Measurements from ENCODE around the gene HS6ST3.

HS6ST3 gene

DNA sequence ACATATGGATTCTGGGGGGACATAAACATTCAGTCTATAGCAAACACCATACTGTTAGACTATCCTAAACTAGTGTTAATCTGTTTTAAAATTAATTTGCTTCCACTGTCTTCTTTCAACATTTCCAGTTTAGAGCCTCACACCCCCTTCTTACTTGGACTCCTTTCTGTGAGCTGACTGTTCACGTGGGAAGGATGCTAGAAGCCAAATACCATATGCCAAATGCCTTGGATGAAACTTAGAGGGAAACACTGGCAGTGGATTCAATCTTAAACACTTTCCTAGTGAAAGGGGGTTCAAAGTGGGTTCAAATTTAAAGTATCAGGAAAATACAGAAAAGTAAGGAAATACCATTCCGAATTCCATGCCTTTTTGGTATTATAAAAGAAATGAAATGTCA, 113.6 kb downstream of the HS6ST3 start:
- DNase-seq = no peak

DNA sequence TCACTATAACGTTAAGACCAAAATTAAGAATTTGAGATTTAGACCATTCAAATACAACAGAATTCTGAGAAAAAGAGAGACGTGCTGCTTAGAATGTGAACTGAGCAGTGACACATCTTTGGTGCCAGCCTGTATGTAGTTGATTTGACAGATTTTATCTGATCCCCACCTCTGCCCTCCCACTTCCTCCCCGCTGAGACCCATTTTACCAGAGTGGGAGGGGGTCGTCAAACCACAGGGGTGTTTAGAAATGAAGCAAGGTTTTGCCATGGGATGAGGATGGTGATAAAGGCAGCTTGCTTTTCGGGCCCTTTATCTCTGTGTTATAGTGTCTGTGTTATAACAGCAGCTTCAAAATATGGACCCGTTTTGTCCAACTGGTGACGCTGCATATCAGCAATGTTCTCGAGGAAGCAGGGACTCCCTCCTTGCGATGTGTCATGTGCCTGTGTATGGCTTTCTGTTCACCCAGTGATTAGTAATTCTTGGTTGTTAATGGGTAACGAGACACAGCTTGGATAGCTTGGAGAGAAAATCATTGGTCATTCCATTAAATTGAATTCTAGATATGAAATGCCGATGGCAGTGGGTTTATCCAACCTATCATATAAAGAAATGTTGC, 125.0 kb downstream of the HS6ST3 start:
- DNase-seq = no peak

DNA sequence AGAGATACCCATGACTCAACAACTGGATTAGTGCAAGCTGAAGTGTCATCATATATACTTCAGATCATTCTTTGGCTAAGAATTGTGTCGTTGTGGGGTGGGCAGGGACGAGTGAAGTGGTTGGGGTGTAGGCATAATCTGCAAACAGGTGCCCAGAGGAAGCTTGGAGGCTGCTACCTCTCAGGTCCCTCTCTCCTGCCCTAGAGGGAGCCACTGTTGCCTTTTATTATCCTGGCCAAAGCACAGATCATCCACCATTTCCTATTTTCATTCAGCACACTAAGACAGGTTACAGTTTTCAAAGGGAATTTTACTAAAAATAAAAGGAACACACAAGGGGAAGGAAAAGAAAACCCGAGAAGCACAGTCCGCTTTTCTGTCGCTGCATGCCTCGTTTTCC, 126.6 kb downstream of the HS6ST3 start:
- DNase-seq = no peak

DNA sequence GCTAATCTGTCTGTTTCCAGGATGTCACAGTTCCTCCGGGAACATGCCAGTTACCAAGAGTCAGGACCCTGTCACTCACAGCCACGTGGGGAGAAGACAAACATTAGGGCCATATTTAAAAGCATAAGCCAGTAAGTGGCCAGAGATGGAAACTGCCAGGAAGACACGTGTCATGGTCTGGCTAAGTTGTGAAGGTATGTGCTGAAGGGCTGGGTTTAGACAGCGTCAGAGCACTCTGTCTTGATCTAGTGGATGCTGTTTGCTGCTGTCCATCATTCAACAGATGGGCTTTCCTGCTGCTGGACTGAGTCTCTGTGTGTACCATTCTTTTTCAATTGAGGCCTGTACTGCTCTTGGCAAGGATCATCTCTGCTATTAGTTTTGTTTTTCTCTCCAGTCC, 128.6 kb downstream of the HS6ST3 start:
- DNase-seq = no peak

DNA sequence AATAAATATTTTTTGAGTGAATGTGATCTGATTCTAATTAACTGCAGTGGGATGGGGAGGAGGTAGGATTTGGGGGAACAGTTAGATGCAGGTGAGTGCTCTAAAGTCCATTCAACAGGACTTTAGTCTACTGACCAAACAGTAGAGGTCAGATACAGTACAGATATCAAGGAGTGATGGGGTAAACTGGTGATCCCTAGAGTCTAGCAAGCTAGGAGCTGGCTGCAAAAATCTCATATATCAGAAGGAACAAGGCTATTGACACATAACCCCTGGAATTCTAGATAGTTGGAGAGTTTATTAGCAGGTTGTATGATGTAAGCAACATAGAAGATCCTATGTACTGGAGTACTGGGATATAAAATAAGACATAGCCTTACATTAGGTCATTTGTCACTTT, 131.6 kb downstream of the HS6ST3 start:
- no peak for DNase-seq

DNA sequence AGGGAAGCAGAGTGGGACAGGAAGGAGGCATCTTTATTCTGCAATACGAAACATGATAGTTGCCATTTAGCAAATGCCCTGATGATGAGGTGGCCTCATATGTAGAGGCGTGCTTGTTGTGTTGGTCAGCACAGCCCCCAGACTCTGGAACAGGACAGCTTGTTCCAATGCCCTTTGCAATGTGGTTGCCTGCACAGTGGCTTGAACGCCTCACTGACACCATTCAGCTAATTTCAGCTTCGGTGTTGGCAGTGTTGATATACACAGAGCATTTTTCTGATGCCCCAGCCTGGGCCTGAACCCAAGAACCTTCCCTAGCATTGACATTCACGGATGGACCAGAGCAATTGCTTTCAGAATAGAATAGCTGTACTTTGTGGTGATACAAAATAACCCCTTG, 133.3 kb downstream of the HS6ST3 start:
- DNase-seq = no peak

DNA sequence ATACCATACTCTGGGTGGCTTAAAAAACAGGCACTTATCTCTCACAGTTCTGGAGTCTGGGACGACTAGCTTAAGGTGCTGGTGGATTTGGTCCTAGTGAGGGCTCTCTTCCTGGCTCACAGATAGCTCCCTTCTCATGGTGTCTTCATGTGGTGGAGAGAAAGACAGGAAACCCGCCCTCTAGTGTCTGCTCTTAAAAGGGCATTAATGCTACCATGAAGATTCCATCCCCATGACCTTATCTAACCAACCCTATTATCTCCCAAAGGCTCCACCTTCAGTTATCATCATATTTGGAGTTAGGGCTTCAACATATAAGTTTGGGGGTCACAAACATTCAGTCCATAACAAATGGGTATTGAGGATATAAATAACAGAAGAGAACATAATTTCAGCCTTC, 139.4 kb downstream of the HS6ST3 start:
- no peak for DNase-seq

DNA sequence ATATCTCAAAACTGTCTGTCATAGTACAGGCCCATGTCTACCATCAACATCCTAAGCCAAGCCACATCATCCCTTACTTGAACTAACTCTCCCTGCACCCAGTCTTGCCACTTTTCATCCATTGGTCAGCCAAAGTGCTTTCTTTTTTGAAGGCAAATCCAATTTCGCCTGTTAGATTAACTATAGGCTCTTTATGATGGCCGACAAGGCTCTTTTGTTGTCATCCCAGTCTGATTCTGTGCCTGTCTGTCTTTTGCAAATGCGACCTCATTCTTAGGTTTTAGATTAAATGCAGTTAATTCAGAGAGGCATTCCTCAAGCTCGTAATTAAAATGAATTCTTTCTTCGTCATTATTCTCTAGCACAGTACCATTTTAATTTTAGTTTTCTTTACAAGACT, 148.3 kb downstream of the HS6ST3 start:
- no peak for DNase-seq

DNA sequence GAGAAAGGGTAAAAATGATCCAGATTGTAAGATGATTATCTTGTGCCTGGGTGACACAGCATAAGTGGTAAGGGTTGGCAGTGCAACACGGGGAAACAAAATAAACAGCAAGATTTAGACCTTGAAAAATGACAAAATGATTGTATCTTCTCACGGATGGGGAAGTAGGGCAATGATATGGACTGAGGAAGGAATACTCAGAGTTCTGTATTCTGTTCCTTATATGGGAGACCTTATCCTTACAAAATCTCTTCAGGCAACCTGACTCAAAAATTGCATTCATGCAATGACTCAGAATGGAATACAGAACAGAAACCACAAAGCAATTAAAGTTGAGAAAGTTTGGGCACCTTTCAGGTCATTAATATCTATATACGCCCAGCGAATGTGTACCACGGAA, 149.0 kb downstream of the HS6ST3 start:
- DNase-seq = no peak

DNA sequence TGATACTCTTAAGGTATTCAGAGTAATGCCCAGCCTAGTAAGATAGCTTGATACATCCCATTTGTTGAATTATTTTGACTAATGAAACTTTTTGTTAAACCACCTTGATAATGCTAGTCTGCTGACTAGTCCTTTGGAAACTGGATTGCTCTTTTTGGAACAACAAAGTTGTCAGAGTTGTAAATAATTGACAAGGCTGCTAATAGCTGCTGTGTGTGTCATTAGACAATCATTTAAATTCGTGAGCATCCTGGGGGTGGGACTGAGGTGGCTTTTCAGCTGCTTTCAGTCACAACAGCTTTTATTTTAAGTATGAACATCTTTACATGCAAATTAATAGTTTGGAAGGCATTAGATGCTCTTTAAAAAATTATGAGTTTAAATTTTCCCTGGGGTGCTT, 153.5 kb downstream of the HS6ST3 start:
- DNase-seq = no peak

DNA sequence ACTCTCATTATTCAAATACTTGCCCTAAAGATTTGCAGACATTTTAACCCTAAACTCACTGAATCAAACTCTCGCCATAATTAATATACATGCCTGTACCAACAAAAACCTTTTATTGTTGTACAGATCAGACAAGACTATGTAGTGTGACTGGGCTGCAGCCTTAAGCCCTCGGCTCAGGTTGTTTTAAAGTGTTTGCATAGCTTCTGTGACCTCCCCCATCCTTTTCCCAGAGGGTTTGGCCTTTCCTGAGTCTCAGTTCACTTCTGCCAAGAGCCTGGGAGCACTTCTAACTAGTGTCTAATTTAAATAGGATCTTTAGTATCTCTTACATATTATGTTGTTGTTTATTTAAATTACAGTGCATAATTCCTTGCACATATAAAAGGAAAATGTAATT, 158.2 kb downstream of the HS6ST3 start:
- no peak for DNase-seq

DNA sequence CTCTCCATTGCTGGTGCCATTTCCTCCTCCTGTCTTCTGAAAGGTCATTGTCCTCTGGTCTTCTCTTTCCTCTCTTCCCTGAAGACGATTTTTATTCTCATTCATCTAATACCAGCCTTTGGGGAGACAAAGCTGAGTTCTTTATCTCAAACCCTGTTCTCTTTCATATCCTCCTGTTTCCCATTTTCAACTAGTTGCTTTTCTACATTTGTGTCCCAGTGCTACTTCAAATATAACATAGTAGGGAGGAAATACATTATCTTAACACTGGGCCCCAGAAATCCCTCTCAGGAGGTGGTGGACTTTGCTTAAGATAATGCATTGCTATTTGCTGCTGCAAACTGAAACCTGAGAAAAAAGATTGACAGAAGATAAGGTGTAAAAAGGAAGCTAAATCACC, 159.1 kb downstream of the HS6ST3 start:
- no peak for DNase-seq

DNA sequence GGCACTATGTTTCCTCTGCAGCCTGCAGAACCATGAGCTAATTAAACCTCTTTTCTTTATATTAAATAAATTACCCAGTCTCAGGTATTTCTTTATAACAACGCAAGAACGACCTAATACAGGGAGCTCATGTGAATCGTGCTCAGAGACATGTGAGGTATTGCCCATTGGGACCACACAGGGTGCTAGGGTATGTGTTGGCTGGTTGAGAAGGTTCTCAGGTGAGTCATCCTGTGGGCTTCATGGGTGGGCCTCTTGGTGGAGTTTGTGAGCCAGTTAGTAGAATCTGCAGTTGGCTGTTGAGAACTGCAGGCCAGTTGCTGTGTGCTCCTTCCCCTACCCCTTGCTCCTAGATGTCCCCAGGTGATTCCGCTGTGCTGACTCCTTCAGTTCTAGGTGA, 163.0 kb downstream of the HS6ST3 start:
- no peak for DNase-seq

DNA sequence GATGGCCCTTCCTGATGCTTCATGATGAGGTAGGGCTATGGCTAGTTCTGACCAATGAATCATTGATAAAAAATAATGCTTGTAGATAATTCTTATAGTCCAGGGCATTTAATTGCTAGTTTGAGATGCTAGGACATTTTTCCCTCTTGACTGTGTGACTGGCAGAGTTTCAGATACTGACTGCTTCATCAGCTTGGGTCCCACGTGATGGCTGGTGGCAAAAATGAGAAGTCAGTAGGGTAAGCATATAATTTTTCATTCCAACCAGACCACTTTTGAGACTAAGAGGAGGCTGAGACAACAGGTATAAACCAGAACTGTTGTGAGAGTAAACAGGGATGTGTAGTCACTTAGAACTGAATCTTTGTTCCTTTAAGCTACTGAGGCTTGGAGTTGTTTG, 183.3 kb downstream of the HS6ST3 start:
- no peak for DNase-seq

DNA sequence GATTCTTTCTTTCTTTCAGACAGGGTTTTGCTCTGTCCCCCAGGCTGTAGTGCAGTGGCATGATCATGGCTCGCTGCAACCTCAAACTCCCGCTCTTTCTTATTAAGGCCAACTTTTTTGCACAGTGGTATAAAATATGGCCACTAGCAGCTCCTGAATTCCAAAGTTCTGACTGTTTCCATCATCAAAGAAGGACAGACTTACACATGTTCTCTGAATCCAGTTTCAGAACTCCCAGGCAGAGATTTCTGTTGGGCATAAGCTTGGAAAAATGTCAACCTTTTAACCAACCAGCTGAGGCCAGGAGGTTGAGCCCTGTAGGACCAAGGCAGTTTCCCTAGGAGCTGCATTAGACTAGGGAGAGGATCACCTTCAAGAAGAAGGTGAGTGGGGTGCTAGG, 184.1 kb downstream of the HS6ST3 start:
- no peak for DNase-seq

DNA sequence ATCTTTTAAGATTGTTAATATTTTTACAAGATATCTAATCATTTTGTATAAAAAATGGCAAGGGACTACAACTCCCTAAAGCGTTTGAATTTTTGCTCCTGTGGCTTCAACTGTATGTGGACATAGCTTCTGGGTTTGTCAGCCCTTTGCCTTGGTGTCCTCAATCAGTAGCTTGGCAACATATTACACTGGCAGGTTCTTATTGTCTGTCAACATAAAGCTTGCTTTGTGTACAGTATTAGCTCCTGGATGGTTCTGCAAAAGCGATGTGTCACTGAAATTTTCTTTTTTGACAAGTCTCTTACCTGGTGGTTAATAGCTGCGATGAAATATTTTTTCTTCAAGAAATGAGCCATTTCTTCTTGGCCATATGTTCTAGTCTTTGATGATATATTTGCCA, 190.0 kb downstream of the HS6ST3 start:
- DNase-seq = no peak

DNA sequence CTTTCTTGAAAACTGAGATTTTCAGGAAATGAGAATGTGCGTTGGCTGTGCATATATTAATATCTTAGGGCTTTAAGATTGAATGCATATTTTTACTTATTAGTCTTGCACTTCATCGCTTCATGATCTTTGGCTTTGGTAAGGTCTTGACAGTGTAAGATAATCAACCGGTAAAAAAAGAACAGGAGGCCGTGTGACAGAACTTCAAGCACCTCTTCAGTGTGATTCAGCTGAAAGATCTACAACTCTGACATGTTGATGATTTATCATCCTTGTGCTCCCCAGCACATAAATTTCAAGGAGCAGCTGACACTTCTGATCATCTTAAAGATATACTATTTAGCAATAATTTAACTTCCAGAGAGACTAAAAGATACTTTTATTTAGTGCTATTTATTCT, 195.1 kb downstream of the HS6ST3 start:
- no peak for DNase-seq

DNA sequence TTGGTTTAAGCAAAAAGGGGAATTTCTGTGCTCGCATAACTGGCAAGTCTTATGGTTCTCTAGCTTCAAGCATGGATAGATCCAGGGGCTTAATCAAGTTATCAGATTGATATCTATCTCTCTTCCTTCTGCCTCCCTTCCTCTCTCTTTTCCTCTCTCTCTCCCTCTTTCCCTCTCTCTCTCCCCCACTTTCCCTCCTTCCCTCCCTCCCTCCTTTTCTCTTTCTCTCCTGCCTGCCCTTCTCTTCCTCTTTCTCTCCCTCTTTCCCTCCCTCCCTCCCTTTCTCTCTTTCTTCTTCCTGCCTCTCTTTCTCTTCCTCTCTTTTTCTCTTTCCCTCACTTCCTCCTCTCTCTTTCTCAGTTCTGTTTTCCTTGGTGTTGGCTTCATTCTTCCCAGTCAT, 195.8 kb downstream of the HS6ST3 start:
- no peak for DNase-seq

DNA sequence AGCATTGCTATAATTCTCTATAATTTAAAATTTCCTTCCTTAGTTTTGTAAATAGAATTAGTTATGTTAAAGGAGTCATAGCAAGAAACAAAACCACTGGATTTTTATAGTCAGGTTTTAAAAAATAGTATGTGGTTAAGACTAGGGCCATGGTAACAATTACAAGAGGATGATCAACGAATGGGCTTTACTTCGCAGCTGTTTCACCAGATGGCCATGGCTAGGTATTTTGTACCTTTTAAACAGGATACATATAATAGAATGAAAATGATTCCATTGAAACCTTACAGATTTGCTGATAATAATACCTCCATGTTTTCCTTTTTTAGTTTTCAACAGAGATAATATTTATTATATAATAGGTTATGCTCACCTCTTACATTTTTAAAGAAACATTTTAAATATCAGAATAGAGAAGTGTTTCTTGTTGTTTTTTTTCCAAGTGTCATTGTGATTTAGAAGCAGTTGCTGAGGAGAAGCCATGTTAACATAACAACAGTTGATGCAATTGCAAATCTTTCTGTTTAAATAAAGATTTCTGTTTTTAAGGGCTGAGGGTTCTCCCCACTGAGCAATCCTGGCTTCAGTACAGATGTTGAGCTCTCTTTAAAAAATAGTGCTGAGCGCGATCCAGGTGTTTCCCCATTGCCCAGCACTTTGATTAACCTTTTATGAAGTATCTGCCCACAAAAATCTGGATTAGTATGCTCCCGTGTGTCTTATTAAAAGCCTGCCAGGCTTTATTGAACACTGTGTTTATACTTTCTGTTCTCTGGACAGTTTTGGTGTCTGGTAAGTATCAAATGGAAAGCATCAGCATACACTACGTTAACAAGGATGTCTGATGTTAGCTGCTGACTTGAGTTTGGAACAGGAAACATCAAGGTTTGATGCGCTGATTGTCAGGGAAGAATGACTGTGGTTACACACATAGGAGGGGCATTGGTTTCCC, 205.3 kb downstream of the HS6ST3 start:
- no peak for DNase-seq

DNA sequence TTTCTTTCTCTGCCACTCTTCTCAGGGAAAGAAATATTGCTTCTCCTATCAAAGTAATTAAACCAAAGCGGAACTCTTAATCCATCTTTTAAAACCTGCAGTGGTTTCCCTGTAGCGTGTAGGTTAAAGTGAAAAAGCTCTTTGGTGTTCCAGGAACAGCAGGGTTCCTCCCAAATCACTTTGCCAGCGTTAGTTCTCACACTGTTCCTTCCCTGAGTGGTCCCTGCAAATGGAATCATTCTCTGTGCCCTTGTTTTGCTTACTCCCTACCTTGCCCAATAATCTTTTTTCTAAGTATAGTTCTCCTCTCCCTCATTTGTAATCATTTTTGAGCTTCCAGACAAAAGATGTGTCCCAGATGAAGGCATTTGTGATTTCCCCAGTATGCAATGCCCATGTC, 207.5 kb downstream of the HS6ST3 start:
- DNase-seq = no peak

DNA sequence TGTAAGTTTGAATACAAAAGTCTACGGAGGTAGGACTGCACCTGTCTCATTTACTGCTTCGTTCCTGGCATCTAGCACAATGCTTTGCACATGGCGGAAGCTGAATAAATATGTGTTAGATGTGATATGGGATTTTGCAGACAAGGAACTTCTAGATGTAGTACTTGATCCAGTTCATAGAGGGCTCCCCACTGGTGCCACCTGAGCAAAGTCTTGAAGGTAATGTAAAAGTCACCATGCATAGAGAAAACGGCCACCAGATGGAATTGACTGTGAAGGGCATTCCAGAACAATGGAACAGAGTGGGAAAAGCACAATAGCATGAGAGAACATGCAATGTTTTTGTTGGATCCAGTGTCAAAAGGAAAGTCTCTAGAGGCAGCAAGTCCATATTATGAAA, 209.3 kb downstream of the HS6ST3 start:
- DNase-seq = no peak

DNA sequence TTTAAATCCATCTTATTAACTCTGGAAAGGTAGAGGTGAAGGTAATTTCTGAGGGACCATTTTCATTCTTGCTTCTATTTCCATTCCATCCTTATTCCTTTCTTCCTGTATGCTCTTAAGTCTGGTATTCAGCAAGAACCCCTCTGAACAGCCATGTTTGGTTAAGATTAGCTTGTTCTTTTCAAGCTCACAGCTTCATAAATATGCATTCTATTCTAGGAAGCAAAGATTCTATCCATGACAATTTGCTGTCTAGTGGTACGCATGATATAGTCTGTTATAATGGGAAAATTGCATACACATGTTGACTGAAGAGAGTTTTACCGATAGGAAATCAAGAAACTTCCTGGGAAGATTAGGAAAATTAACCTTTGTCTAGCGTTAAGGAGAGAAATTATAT, 218.7 kb downstream of the HS6ST3 start:
- no peak for DNase-seq

DNA sequence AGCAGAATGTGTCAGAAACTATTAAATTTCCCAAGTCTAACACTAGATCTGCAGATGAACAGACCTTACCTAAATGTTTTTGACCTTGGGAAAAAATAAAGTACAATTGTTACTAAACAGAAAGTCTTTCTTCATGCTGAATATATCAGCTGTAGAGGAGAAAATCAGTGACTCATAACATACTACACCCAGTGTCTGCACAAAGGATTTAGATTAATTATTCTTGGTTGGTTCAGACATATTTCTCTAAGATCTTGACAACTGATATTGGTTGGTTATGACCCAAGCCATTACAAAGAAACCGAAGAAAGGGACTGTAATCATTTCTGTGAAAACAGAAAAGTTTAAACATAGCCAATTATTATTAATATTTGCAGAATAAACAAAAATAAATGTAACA, 225.1 kb downstream of the HS6ST3 start:
- DNase-seq = no peak

DNA sequence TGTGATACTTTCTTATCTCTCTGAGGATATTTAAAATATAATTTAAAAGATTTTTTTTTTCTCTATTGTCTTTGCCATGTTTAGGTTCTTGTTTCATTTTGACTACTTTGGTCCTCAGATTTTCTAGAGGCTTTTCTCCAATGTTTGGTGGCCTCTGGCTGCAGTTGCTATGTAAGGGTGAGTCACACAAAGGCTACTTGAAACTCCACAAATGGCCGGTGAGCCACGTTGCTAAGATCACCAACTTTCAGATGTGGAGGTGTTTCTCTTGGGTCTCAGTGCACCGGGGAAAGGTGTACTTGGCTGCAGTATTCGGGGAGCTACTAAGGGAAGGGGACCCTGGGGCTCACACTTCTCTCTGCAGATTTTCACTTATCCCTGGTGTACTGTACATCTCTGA, 248.1 kb downstream of the HS6ST3 start:
- no peak for DNase-seq

DNA sequence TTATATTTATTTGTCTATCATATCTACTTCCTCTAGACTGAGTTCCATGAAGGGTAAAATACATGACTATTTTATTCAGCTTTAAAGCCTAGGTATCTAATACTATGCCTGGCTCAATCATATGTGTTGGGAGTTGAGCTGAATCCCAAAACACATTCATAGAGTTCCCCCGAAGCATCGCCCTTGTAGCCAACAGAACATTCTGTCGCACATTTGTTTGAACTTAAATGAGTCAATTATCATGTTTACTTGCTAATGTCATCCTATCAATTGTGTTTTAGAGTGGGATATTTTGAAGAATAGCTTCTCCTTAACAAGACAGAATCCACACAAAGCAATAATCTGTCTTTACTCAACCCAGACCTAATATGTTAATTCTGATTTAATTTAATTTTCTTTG, 252.4 kb downstream of the HS6ST3 start:
- no peak for DNase-seq

Measured in activated T-cell treated with anti-CD3 and anti-CD28 coated beads, Interleukin-2, amount 50 U/mL, for 1 hour (primary cell).